PC-3 (cell line): ENCODE data around the gene SIGLEC12. TPM values are rescaled to one million over a fixed set of nuclear protein-coding genes. Genes with fewer than 3 reads are reported as not detected.

Experiments used
- ATAC-seq: fragments of 200-7000 bp; cut with Tn5 transposase; 2 replicates; pipeline ENCODE4 v1.9.1; 2020; ENCODE audit warnings: mild to moderate bottlenecking, moderate library complexity
- BruUV-seq: library from RNA; stranded (reverse); fragments of 400-500 nt; replicated peaks from 2 replicates; lab custom pipeline; 2021; lab: Mats Ljungman, UMichigan
- CTCF ChIA-PET: fragments of 300-600 bp; sonication (Branson Sonifier 250); formaldehyde crosslinking; loops from one replicate; lab custom pipeline; 2022; ENCODE audit warnings: antibody characterized with exemption; lab: Charles Lee
- POLR2A ChIA-PET: fragments of 300-600 bp; sonication (Branson Sonifier 250); formaldehyde crosslinking; loops from one replicate; lab custom pipeline; 2022; ENCODE audit warnings: antibody characterized with exemption; ENCODE audit not compliant: unreplicated experiment; lab: Charles Lee
- DNase-seq: peaks from one replicate; pipeline ENCODE4 v3.0.0-alpha.2; 2015
- H2AFZ ChIP-seq: fragments of 300-600 bp; sonication (generic); 2 replicates; pipeline ENCODE4 v1.6.0; 2016; ENCODE audit warnings: antibody characterized with exemption, low read length
- H3F3A ChIP-seq: fragments of 300-600 bp; sonication (generic); one replicate; pipeline ENCODE4 v1.6.0; 2017; ENCODE audit warnings: antibody characterized with exemption, low read length, control low read depth, mild to moderate bottlenecking; ENCODE audit not compliant: unreplicated experiment
- H3K27ac ChIP-seq: fragments of 300-600 bp; sonication (generic); 2 replicates; pipeline ENCODE4 v1.5.1; 2016; ENCODE audit warnings: mild to moderate bottlenecking, low read length
- H3K27me3 ChIP-seq: fragments of 300-600 bp; sonication (generic); 2 replicates; pipeline ENCODE4 v1.6.1; 2016; ENCODE audit warnings: low read length, mixed read lengths
- H3K36me3 ChIP-seq: fragments of 300-600 bp; sonication (generic); 2 replicates; pipeline ENCODE4 v1.6.1; 2016; ENCODE audit warnings: low read depth, mixed run types, low read length, mixed read lengths
- H3K4me1 ChIP-seq: fragments of 300-600 bp; sonication (generic); 2 replicates; pipeline ENCODE4 v1.5.1; 2016; ENCODE audit warnings: low read length; ENCODE audit not compliant: insufficient read depth
- H3K4me2 ChIP-seq: fragments of 300-600 bp; sonication (generic); 2 replicates; pipeline ENCODE4 v1.6.0; 2016; ENCODE audit warnings: low read length
- H3K4me3 ChIP-seq: fragments of 300-600 bp; sonication (generic); 2 replicates; pipeline ENCODE4 v1.5.1; 2016; ENCODE audit warnings: mild to moderate bottlenecking, low read length, mixed read lengths
- H3K79me2 ChIP-seq: fragments of 300-600 bp; sonication (generic); 2 replicates; pipeline ENCODE4 v1.6.1; 2017; ENCODE audit warnings: low read length, mixed read lengths
- H3K9ac ChIP-seq: fragments of 300-600 bp; sonication (generic); 2 replicates; pipeline ENCODE4 v1.6.0; 2016; ENCODE audit warnings: mild to moderate bottlenecking, low read length
- H3K9me2 ChIP-seq: fragments of 300-600 bp; sonication (generic); replicated peaks from 2 replicates; pipeline ENCODE4 v1.6.1; 2016; ENCODE audit warnings: mixed run types, low read length, mixed read lengths
- H3K9me3 ChIP-seq: fragments of 300-600 bp; sonication (generic); 2 replicates; pipeline ENCODE4 v1.6.1; 2016; ENCODE audit warnings: low read length, mixed read lengths
- H4K20me1 ChIP-seq: fragments of 300-600 bp; sonication (generic); 2 replicates; pipeline ENCODE4 v1.6.1; 2016; ENCODE audit warnings: low read length, mixed read lengths
- EZH2 ChIP-seq: fragments of 300-600 bp; sonication (generic); IDR thresholded peaks from one replicate; pipeline ENCODE4 v1.6.1; 2017; ENCODE audit warnings: antibody characterized with exemption, mild to moderate bottlenecking, low read length; ENCODE audit not compliant: unreplicated experiment
- EZH2phosphoT487 ChIP-seq: fragments of 300-600 bp; sonication (generic); IDR thresholded peaks from 2 replicates; pipeline ENCODE4 v1.6.1; 2018; ENCODE audit warnings: mild to moderate bottlenecking, antibody characterized with exemption, low read length, borderline replicate concordance
- intact Hi-C: fragments of 100-400 bp; cut with micrococcal nuclease; formaldehyde crosslinking; loops from 2 replicates; pipeline ENCODE4 v1.9.0; 2023
- total RNA-seq: library from RNA; depleted of rRNA; stranded (reverse); fragments of >200 nt; gene quantifications from 2 replicates; pipeline ENCODE4 v1.2.3, GENCODE V29; 2014
- TF ChIP-seq, protein P1 (sequence below): fragments of 300-600 bp; sonication (generic); conservative IDR thresholded peaks from 2 replicates; pipeline ENCODE4 v1.5.1; 2017; ENCODE audit warnings: antibody characterized with exemption, low read depth, mild to moderate bottlenecking, low read length

SIGLEC12 gene
- total RNA-seq, 1 experiment from 2014 or later: not detected

DNA sequence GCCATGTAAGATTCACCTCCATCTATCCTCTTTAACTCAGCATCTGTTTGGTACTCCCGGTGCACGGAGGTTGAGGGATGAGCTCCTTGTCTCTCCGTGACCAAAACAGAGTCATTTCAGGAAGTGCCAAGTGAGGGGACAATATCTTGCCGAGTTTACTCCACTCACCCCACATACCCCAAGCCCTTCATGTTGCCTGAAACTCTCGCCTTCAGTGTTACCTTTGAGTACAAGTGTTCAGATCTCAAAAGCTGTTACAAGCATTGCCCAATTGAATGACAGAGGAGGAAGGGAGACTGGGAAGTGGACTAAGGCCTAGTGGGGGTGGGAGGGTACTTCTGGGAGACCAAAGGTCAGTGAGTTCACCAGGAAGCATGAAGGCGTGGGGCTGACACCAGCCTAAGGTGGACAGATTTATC lies 6.0 kb upstream of the SIGLEC12 start:
- H3K4me3 ChIP-seq: no peak overlapping the region
- TF ChIP-seq, protein P1, sequence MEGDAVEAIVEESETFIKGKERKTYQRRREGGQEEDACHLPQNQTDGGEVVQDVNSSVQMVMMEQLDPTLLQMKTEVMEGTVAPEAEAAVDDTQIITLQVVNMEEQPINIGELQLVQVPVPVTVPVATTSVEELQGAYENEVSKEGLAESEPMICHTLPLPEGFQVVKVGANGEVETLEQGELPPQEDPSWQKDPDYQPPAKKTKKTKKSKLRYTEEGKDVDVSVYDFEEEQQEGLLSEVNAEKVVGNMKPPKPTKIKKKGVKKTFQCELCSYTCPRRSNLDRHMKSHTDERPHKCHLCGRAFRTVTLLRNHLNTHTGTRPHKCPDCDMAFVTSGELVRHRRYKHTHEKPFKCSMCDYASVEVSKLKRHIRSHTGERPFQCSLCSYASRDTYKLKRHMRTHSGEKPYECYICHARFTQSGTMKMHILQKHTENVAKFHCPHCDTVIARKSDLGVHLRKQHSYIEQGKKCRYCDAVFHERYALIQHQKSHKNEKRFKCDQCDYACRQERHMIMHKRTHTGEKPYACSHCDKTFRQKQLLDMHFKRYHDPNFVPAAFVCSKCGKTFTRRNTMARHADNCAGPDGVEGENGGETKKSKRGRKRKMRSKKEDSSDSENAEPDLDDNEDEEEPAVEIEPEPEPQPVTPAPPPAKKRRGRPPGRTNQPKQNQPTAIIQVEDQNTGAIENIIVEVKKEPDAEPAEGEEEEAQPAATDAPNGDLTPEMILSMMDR: no peak
- TF ChIP-seq EZH2phosphoT487: no peak
- no peak for TF ChIP-seq EZH2
- no peak overlapping the region for H3K27ac ChIP-seq
- no peak for DNase-seq
- H3K27me3 ChIP-seq: peaks cover 43% of the 10 kb centered on the region
- no peaks in the 10 kb centered on the region for H3K36me3 ChIP-seq
- no TSS peak for BruUV-seq
- CTCF ChIA-PET: no interaction called here
- ATAC-seq: no peak
- intact Hi-C loops: no loop called here
- no peaks in the 10 kb centered on the region for H3K9me3 ChIP-seq
- POLR2A ChIA-PET: no interaction called here
- no peaks in the 10 kb centered on the region for H3F3A ChIP-seq
- H3K4me2 ChIP-seq: no peak overlapping the region
- no peaks in the 10 kb centered on the region for H3K4me1 ChIP-seq
- H3K9ac ChIP-seq: no peak overlapping the region
- no peak overlapping the region for H2AFZ ChIP-seq
- no peaks in the 10 kb centered on the region for H3K9me2 ChIP-seq
- H4K20me1 ChIP-seq: no peaks in the 10 kb centered on the region
- H3K79me2 ChIP-seq: no peaks in the 10 kb centered on the region

DNA sequence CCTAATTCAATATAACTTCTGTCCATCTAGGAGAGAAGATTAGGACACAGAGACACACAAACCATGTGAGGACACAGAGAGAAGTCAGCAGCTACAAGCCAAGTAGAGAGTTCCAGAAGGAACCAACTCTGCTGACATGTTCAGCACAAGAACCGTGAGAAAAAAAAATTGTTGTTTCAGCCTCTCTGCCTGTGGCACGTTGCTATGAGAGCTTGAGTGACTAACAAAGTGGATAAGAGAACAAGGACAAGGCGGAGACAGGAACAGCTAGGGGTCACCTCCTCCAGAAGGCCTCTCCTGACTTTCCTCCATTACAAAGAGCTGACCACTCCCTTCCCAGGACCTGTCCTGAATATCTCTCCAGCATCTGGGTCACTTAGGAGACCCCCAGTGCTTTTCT lies 5.6 kb upstream of the SIGLEC12 start:
- DNase-seq (no peak), ATAC-seq (no peak)
- no peaks in the 10 kb centered on the region for H4K20me1 ChIP-seq
- H3K4me2 ChIP-seq: no peak overlapping the region
- no peaks in the 10 kb centered on the region for H3K9me2 ChIP-seq
- H3K4me1 ChIP-seq: no peaks in the 10 kb centered on the region
- no peak overlapping the region for H3K27ac ChIP-seq
- no peak overlapping the region for H3K4me3 ChIP-seq
- ChIA-PET POLR2A (no interaction called here), CTCF (no interaction called here)
- H3K9me3 ChIP-seq: no peaks in the 10 kb centered on the region
- H3K27me3 ChIP-seq: peaks cover 43% of the 10 kb centered on the region
- H2AFZ ChIP-seq: no peak overlapping the region
- no peaks in the 10 kb centered on the region for H3F3A ChIP-seq
- TF ChIP-seq, protein P1: no peak
- BruUV-seq: no TSS peak
- intact Hi-C loops: no loop called here
- no peaks in the 10 kb centered on the region for H3K79me2 ChIP-seq
- H3K9ac ChIP-seq: no peak overlapping the region
- no peaks in the 10 kb centered on the region for H3K36me3 ChIP-seq

DNA sequence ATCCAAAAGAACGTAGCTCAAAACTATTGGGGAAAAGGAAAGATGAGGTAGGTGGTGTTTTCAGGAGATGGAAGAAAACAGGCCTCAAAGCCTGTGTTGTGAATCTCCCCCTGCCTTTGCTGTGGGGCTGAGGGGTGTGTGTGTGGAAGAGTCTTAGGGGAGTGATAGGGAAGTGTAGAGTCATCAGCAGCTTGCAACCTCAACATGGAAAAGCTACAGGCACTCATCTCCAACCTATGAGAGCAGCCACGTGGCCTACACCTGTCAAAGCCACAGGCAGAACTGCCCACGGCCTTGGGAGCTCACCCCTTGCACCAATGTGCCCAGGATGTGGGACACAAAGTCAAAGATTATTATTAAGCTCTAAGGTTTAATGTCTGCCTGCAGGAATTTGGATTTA lies 4.3 kb upstream of the SIGLEC12 start:
- CTCF ChIA-PET: no interaction called here
- BruUV-seq: no TSS peak
- H2AFZ ChIP-seq: no peak overlapping the region

More for the DNA sequence above, 4.3 kb upstream of the SIGLEC12 start:
- Histone ChIP-seq H4K20me1 (no peaks in the 10 kb centered on the region), H3F3A (no peaks in the 10 kb centered on the region), H3K4me3 (no peak overlapping the region), H3K9me2 (no peaks in the 10 kb centered on the region), H3K79me2 (no peaks in the 10 kb centered on the region), H3K9me3 (no peaks in the 10 kb centered on the region), H3K36me3 (no peaks in the 10 kb centered on the region), H3K4me1 (no peaks in the 10 kb centered on the region), H3K27ac (no peak overlapping the region), H3K4me2 (no peak overlapping the region), H3K9ac (no peak overlapping the region), H3K27me3 (peaks cover 43% of the 10 kb centered on the region)
- TF ChIP-seq, protein P1: no peak
- TF ChIP-seq EZH2phosphoT487: no peak
- TF ChIP-seq EZH2: no peak
- intact Hi-C loops: no loop called here
- POLR2A ChIA-PET: no interaction called here
- DNase-seq (no peak), ATAC-seq (no peak)
